HG03039 (cell line): Measurements from ENCODE around the gene ALG14.
"Not testable (repeated sequence)": the region's sequence is repeated elsewhere in the genome, so short reads cannot be mapped to it uniquely, and the experiment has no call there.

Experiments used
- ATAC-seq: cut with Tn5 transposase; IDR thresholded peaks from one replicate; pipeline ENCODE4 v1.9.1; 2021; ENCODE audit warnings: mild to moderate bottlenecking, moderate library complexity; ENCODE audit not compliant: unreplicated experiment

The ALG14 gene

DNA sequence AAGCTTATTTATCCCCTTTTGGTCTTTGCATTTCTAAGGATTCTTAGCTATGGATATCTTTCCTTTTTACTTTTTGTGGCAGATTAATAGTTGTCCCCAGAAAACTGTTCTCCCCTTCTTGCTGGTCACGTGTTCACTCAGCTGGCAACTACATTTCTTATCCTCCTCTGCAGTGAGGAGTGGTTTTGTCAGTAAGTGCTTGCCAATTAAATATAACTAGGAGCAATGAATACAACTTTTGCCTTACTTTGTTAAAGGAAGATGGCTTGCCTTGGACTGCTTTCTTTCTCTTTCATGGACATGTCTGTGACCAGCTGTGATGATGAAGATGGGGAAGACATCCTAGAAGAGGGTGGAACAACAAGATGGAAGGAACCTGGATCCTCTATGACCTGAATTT, 15.6 kb upstream of the ALG14 start:
- ATAC-seq = no peak

DNA sequence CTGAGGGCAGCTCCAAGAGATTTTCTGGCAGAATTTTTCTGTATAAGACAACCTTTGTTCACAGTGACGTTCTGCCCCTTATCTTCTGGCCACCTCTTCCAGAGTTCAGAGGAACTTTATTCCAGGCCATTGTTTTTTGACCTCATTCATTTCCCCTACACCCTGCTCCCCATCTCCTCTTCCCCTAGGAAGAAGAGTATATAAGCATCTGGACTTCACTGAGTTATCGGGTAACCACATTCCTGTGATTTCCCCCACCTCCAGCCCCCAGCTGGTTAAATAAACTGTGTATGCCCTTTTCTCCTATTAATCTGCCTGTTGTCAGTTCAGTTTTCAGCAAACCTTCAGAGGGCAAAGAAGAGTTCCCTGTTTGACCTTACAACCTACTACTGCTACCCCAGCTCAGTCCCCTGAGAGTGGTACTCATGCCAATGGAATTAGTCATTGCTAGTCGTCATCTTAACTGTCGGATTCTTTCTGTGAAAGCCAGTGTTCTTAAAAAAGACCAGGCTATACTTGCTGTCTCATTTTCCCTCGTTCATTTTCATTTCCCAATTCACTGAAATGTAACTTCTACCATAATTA, 14.3 kb upstream of the ALG14 start:
- ATAC-seq = no peak

DNA sequence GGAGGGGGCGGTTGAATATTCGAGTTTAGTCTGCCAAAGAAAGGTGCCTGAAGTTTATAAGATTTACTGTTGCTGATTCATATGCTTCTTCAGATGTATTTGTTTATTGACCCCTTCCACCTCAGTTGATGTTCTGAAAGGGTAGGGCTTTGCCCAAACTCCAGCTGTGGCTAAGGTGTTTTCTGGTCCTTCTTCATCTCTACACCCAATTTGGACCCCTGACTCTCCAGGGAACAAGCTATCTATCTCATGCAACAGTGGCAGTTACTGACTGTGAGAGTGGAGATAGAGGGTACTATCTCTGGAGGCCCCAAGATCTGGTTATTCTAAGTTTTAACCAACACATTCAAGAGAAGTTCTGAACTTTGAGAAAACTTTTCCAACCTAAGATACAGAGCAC, 12.6 kb upstream of the ALG14 start:
- ATAC-seq = no peak

DNA sequence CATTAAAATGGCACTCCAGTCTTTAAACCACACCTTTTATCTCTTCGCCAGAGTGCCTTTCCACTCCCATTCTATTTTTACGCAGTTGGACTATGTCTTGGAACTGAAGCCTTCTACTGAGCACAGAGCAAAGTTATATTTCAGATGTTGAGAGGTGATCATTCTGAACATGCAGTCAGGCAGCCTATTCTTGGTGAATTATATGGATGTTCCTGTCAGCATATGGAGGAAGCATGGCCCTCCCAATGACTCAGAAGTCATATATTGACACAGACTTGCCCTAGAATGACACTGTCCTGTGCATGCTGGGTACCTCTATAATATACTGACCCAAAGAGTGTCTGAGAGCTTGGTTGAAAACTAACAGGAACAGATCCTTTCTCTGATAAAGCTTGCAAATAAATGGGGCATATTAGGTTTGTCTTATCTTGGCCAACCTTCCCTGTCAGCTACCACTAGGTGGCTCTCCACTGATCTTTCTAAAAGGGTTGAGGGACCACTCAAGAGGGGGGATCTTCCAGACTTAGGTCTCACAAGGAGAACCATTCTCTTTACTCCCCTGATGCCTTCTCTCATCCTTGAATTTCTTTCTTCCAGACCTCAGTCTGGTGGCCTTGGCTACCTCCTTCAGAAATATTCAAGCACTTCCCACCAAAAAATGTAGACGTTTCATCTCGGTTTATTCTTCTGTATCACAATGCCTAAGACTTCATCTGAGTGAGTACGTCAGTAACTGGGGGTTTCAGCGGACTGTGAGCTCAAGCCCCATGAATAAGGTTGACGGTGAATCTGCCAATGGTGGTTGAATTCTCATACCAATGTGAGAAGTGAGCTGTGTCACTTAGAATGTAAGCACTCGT, 11.8 kb upstream of the ALG14 start:
- no peak for ATAC-seq

DNA sequence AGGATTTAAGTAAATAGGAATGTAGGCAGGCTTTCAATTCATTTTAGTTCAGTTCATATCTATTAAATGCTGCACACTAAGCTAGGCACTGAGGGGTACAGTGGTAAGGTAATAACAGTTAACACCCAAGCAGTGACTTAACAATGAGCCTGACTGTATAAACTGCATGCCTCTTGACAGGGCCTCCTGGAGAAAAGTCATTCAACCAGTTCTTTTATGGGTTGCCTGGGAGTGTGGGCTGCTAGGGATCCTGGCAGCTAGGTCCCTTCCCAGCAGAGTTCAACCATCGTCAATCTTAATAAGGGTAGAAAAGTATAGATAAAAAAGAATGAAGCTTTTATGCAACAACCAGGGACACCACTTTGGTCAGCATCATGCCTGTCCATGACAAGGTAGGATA, 8.1 kb upstream of the ALG14 start:
- no peak for ATAC-seq

DNA sequence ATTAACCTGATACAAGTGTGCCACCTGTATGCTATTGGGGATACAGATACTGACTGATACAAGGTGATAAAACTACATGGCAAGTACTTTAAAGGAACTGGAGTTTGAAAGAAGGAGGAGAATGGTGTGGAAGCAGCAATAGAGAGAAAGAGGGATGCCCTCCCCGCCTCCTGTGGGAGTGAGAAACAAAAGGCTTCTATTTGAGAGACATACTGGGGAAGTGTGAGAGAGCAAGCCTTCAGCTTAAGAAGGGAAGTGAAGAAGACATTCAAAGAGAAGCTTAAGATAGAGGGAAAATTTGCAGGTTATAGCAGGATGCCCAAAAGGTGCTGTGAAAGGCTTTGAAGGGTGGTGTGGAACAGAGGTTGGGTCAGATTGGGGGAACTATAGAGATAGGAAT, 7.7 kb upstream of the ALG14 start:
- ATAC-seq = no peak

DNA sequence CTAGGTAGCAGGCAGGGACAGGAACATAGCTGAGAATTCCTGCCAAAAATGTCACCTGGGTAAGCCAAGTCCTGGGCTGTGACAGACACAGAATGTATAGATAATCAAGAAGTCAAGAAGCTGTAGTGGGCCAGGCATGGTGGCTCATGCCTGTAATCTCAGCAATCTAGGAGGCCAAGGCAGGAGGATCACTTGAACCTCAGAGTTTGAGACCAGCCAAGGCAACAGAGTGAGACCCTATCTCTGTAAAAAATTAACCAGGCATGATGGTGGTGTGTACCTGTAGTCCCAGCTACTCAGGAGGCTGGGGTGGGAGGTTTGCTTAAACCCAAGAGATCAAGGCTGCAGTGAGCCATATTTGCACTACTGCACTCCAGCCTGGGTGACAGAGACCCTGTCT, 3.3 kb upstream of the ALG14 start:
- ATAC-seq = no peak

DNA sequence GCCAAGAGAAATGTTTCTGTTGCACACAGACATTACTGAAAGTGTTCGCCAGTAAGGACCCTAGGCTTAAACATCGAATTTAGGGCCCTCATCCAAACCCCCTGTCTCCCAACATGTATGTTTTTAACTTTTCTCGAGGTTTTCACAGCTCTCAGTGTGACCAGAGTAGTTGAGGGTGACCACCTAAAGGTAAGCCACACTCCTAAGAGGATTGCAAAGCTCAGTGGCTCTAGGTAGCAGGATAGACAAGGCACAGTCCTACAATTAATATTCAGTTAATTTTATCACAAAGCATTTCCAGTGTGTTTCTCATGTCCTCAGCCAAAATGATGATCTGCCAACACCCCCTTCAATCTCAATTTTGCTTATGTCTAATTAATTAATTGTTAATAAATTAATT, 695 bp upstream of the ALG14 start:
- ATAC-seq = no peak

DNA sequence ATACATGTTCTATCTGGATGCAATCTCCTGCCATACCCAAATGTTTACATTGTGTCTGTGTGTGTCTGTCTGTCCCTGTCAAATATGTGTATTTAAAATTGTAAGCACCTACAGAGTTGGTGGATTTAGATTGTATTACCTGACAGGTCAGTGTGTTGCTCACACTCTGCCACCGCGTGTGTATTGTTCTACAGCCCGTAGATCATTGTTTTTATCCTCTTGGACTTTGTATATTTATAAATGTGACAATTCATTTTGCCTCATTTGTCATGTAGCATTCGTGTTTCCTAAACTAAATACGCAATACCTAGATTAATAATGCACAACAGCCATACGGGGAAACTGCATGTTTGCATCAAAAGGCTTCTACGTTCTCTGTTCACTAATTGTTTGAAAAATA, 634 bp downstream of the ALG14 start:
- no peak for ATAC-seq

DNA sequence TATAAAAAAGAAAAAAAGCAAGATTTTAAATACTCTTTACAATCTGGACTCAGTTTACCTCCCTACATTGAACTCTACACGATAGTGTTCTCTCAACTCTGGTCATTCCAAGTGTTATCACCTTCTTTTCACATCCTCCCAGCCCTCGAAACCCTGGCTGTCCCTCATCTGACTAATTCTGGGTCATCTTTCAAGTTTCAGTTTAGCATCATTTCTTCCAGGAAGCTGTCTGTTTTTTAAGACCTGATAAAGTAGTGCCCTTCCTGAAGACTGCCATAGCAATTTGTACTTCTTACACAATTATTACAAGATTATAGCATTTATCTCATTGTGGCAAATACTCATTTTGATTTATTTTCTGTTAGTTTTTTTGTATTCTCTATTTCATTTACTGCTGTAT, 1.2 kb downstream of the ALG14 start:
- ATAC-seq = no peak

DNA sequence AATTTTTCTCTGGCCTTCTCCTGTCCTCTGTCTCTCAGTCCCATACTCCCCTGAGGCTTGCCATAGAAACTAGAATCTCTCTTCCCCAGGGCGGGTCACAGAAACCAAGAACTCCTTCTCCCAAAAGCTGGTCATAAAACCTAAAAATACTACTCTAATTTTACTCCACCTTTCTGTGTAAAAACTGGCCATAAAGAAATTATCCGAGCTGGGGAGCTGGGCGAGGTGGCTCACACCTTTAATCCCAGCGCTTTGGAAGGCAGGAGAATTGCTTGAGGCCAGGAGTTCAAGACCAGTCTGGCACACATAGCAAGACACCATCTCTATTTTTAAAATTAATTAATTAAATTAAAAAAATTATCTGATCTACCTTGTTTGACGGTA, 3.0 kb downstream of the ALG14 start:
- no peak for ATAC-seq

DNA sequence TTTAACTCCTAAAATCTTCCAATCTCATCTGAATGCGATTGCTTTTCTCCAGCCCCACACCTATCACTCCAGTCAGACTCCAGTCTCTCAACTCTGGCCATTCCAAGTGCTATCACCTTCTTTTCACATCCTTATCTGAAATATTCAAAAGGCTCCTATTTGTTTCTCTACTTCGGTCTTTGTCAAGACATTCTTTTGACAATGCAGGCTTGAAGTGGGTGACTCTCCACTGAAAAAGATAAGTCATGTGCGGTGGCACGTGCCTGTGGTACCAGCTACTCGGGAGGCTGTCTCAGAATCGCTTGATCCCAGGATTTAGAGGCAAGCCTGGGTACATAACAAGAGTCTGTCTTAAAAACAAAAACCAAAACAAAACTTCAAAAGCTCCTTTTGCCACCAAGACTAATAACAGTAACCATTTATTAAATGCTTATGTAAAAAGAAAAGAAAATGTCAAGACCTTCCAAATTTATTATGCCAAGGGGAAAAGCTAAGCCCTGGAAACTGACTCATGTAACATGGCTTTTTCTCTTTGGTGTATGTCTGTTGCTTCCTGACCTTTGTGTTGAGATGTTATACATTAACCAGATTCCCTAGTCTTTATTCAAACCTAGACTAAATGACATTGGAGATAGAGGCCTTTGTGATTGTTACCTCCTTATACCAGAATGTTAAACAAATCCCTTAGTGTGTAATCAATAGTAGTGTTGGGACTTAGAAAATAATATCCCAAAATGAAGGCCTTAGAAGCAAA, 3.6 kb downstream of the ALG14 start:
- no peak for ATAC-seq

DNA sequence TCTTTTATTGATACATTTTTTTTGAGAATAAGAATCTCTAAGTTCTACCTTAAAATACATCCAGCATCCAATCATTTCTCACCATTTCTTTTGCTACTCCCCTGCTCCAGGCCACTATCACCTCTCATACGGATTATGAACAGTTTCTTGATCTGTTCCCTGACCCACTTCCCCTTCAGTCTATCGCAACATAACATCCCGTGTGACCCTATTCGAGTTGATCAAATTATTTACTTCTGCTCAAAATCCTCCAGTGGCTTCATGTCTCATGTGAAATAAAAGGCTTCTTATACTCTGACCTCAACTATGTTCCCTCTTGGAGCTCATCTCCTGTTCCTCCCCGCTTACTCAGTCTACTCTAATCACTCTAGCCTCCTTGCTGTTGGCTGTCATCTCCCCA, 5.2 kb downstream of the ALG14 start:
- ATAC-seq = no peak

DNA sequence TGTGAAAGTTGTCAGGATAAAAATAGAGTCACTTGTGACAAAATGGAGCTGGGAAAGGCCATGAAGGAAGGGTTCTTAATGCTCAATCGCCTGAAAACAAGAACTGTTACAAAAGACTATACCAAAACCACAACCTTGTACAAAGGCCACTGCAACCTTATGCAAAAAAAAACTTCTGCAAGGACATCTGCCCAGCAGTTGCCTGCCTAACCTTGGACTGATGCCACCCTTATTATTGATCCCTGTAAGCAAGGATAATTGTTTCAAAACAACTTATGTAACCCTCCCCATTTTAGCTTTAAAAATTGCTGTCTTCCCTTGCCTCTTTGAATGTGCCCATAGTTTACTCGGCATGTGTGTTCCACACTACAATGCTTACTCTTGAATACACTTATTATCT, 5.7 kb downstream of the ALG14 start:
- no peak for ATAC-seq

DNA sequence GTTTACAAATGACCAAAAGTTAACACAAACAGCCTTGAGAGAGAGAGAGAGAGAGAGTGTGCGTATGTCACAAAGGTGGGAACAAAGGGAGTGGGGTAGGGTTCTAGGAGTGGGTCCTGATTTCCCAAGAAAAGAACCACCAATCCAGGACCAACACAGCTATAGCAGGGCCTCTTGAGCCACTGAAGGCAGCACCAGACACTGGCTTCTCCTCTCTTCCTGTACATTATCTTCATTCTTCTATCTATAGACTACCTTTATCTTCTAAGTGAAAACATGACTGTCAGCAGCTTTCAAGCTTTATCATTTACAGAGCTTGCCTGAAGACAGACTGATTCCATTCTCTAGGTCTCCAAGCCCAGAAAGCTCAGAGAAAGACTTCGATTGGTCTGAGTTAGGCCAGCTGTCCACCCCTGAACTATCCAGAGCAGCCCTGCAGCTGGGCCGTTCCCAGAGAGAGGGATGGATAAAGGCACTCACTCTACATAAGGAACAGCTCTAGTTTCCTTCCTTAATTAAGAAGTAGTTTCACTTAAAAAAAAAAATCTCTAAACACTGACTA, 11.2 kb downstream of the ALG14 start:
- no peak for ATAC-seq

DNA sequence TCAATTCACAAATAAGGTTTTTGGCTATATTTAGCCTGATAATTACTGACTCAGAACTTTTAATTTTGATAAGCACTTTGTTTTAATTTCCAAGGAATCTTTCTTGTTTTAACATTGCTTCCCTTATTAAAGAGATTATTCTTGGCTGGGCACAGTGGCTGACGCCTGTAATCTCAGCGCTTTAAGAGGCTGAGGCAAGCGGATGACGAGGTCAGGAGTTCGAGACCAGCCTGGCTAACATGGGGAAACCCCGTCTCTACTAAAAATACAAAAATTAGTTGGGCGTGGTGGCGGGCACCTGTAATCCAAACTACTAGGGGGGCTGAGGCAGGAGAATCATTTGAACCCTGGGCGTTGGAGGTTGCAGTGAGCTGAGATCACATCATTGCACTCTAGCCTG, 13.8 kb downstream of the ALG14 start:
- ATAC-seq = no peak

DNA sequence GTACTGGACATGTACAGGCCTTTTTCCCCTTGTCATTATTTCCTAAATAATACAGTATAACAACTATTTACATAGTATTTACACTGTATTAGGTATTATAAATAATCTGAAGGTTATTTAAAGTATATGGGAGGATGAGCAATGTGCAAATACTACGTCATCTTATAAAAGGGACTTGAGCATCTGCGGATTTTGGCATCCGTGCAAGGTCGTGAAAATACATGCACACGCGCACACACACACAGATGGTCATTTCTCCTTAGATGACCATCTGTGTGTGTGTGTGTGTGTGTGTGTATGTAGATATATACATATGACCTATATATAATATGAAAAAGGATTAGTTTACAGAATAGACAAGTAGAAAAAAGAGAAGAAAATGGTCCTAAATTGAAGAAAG, 15.4 kb downstream of the ALG14 start:
- ATAC-seq = no peak

DNA sequence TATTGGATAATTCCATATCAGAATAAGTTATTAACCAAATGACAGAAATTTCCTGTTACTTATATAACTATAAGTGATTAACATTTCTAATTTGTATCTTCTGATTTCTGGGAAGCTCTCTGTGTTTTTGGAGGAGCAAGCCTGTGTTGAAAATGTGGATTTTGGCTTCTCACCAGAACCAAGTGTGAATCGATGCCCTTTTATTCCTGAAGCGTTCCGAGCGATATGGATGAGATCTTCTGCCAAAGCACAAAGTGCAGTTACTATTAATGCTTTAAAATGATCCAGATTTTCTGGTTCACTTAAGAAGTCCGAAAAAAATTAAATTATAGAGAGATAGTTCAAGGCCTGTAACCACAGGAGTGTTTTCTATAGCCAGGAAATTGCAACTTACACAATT, 22.8 kb downstream of the ALG14 start:
- ATAC-seq = no peak

DNA sequence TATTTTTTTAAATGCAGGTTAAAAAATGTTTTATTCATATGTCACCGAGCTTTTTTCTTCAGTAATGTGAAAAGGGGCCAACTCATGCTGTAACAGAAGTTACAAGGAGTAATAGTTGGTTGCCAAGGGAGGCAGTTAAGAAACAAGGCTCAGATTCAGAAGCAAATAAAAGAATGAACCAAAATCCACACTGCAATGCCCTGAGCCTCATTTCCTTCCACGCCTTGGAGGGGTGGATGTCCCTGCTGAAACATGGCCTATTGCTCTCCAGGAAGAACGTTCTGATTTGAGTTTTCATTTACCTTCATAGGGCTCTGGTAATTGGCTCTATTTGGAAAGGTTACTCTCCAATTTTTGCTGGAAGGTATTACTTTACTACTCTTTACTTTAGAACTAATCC, 24.4 kb downstream of the ALG14 start:
- no peak for ATAC-seq

DNA sequence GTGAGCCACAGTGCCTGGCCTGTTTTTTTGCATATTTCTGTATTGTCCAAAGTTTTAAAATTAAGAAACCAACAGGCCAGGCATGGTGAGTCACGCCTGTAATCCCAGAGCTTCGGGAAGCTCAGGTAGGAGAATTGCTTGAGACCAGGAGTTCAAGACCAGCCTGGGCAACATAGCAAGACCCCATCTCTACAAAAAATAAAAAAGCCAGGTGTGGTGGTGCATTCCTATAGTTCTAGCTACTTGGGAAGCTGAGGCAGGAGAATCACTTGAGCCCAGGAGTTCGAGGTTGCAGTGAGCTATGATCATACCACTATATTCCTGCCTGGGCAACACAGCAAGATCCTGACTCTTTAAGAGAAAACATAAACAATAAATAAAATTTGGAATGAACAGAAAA, 25.1 kb downstream of the ALG14 start:
- not testable (repeated sequence) for ATAC-seq

DNA sequence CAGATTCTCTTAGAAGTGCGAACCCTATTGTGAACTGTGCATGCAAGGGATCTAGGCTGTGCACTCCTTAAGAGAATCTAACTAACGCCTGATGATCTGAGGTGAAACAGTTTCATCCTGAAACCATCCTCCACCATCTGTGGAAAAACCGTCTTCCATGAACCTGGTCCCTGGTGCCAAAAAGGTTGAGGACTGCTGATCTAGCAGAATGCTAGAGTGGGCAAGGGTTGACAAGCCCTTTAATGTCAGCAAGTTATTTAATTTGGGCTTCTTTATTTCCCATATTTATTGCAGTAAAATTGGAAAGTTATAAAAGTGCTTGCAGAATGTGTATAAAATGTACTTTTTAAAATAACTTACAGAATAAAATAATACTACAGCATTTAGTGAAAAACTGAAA, 26.4 kb downstream of the ALG14 start:
- no peak for ATAC-seq
